Panc1 (cell line): ENCODE measurements around the gene JAZF1.

ENCODE experiments used
- CTCF ChIP-seq: fragments of 450-650 bp; IDR thresholded peaks from 2 replicates; pipeline ENCODE4 v1.5.1; 2017; ENCODE audit warnings: mild to moderate bottlenecking
- SIN3A ChIP-seq: IDR thresholded peaks from 2 replicates; pipeline ENCODE4 v1.6.1; 2012; ENCODE audit warnings: low read depth, mild to moderate bottlenecking, low read length, moderate library complexity, borderline replicate concordance; ENCODE audit not compliant: insufficient read depth
- TF ChIP-seq, protein P1 (sequence below), 2 experiments: IDR thresholded peaks; 2 replicates each; pipeline ENCODE4 v1.6.1; 2011 to 2012; ENCODE audit warnings: low read depth in 2 of 2, control low read depth in 1 of 2, low read length in 1 of 2, mild to moderate bottlenecking in 1 of 2, moderate library complexity in 1 of 2; ENCODE audit not compliant: insufficient read depth in 1 of 2

- TF ChIP-seq SIN3A: no peak
- TF ChIP-seq CTCF: no peak
- TF ChIP-seq, protein P1, sequence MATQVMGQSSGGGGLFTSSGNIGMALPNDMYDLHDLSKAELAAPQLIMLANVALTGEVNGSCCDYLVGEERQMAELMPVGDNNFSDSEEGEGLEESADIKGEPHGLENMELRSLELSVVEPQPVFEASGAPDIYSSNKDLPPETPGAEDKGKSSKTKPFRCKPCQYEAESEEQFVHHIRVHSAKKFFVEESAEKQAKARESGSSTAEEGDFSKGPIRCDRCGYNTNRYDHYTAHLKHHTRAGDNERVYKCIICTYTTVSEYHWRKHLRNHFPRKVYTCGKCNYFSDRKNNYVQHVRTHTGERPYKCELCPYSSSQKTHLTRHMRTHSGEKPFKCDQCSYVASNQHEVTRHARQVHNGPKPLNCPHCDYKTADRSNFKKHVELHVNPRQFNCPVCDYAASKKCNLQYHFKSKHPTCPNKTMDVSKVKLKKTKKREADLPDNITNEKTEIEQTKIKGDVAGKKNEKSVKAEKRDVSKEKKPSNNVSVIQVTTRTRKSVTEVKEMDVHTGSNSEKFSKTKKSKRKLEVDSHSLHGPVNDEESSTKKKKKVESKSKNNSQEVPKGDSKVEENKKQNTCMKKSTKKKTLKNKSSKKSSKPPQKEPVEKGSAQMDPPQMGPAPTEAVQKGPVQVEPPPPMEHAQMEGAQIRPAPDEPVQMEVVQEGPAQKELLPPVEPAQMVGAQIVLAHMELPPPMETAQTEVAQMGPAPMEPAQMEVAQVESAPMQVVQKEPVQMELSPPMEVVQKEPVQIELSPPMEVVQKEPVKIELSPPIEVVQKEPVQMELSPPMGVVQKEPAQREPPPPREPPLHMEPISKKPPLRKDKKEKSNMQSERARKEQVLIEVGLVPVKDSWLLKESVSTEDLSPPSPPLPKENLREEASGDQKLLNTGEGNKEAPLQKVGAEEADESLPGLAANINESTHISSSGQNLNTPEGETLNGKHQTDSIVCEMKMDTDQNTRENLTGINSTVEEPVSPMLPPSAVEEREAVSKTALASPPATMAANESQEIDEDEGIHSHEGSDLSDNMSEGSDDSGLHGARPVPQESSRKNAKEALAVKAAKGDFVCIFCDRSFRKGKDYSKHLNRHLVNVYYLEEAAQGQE (IDR thresholded peaks at IDR 0.05; ENCODE audit: insufficient read depth in 1 of 2, low read depth in 2 of 2, low read length in 1 of 2): no peak
These were observed 337.7 kb downstream of the JAZF1 start for GRCh38 chr7:27842851-27843250.
